HEK293 (cell line): ENCODE measurements around the gene SH3RF3.

Experiments used
- CTCF ChIP-seq: fragments of 450-650 bp; formaldehyde crosslinking; IDR thresholded peaks from 2 replicates; pipeline ENCODE4 v1.5.1; 2016; ENCODE audit warnings: missing biosample characterization, missing genetic modification characterization
- PRDM10 ChIP-seq: fragments of 450-650 bp; formaldehyde crosslinking; IDR thresholded peaks from 2 replicates; pipeline ENCODE4 v1.5.1; 2016; ENCODE audit warnings: missing biosample characterization, missing genetic modification characterization
- YY1 ChIP-seq: fragments of 450-650 bp; formaldehyde crosslinking; IDR thresholded peaks from 2 replicates; pipeline ENCODE4 v1.5.1; 2018; ENCODE audit warnings: missing biosample characterization, missing genetic modification characterization
- ZNF302 ChIP-seq: fragments of 450-650 bp; formaldehyde crosslinking; IDR thresholded peaks from 2 replicates; pipeline ENCODE4 v1.5.1; 2016; ENCODE audit warnings: missing biosample characterization, missing genetic modification characterization, low read depth
- ZNF324 ChIP-seq: fragments of 450-650 bp; formaldehyde crosslinking; IDR thresholded peaks from 2 replicates; pipeline ENCODE4 v1.5.1; 2016; ENCODE audit warnings: missing biosample characterization, missing genetic modification characterization
- ZNF624 ChIP-seq: fragments of 450-650 bp; formaldehyde crosslinking; IDR thresholded peaks from 2 replicates; pipeline ENCODE4 v1.5.1; 2017; ENCODE audit warnings: missing biosample characterization, missing genetic modification characterization
- ZNF670 ChIP-seq: fragments of 450-650 bp; formaldehyde crosslinking; IDR thresholded peaks from 2 replicates; pipeline ENCODE4 v1.5.1; 2016; ENCODE audit warnings: missing biosample characterization, missing genetic modification characterization, low read depth
- ZNF692 ChIP-seq: fragments of 450-650 bp; formaldehyde crosslinking; IDR thresholded peaks from 2 replicates; pipeline ENCODE4 v1.5.1; 2016; ENCODE audit warnings: missing biosample characterization, missing genetic modification characterization
- ZNF830 ChIP-seq: fragments of 450-650 bp; IDR thresholded peaks from 2 replicates; pipeline ENCODE4 v1.5.0; 2018; ENCODE audit warnings: missing biosample characterization, missing genetic modification characterization, low read depth, mild to moderate bottlenecking, moderate library complexity
- ZXDB ChIP-seq: fragments of 450-650 bp; formaldehyde crosslinking; IDR thresholded peaks from 2 replicates; pipeline ENCODE4 v1.5.1; 2016; ENCODE audit warnings: missing biosample characterization, missing genetic modification characterization

GRCh38 chr2:109497463-109497862, 368.5 kb downstream of the SH3RF3 start:
- TF ChIP-seq YY1 (tag by site-specific recombination), result no peak
- TF ChIP-seq ZNF830 (tag by site-specific recombination), result no peak
- TF ChIP-seq ZNF670 (tag by site-specific recombination), result no peak
- no peak for TF ChIP-seq ZNF302 (tag by site-specific recombination)
- no peak for TF ChIP-seq CTCF (tag by site-specific recombination)
- no peak for TF ChIP-seq ZNF324 (tag by site-specific recombination)
- TF ChIP-seq PRDM10 (tag by site-specific recombination), result no peak
- no peak for TF ChIP-seq ZNF624
- TF ChIP-seq ZNF692 (tag by site-specific recombination), result no peak
- no peak for TF ChIP-seq ZXDB (tag by site-specific recombination)
